GM21381 (cell line): ENCODE measurements around the gene PSMD4.
"Not testable (repeated sequence)": the region's sequence is repeated elsewhere in the genome, so short reads cannot be mapped to it uniquely, and the experiment has no call there.

Experiments
- ATAC-seq: cut with Tn5 transposase; IDR thresholded peaks from one replicate; pipeline ENCODE4 v1.9.1; 2021; ENCODE audit warnings: mild to moderate bottlenecking, moderate library complexity; ENCODE audit not compliant: unreplicated experiment

PSMD4 gene

DNA sequence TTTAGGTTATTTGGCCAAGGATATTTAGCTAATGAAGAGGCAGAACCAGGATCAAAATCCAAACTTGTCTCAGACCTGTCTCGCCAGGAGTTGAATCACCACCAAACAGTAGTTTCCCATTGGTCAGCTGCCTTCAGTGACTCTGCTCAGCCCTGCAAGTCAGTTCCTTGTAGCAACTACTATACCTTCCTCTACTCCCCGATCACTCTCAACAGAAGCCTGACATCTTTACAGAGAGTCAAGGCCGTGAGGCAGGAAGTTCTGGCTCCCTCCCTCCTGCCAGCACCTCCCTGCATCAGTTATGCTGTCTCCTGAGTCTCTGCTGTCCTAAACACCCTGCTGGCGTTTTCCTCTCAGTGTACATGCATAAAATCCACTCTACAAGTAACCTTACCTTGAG, 13.2 kb downstream of the PSMD4 start:
- ATAC-seq, result no peak

DNA sequence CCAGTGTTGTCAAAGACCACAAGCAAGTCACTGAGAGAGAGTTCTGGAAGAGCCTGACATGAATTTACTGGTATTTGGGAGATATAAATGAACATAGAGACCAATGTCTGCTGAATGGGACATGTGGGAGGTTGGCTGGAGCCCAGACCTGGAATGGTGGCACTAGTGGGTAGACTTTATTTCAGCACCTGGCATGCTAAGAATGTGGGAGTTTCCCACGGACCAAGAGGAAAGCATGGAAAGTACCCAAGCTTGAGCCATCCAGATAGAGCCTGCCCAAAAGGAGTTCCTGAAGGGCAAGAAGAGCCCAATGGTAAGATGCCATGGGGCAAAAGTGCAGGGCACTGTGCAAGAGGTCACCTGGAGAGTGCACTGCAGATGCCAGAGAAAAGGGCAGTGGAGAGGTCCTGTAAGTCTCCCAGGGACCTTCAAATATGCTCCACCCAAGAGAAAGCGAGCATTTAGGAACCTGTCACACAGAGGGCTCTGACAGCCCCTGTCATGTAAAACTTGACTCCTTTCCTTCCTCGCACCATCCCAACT, 19.5 kb downstream of the PSMD4 start:
- no peak for ATAC-seq

DNA sequence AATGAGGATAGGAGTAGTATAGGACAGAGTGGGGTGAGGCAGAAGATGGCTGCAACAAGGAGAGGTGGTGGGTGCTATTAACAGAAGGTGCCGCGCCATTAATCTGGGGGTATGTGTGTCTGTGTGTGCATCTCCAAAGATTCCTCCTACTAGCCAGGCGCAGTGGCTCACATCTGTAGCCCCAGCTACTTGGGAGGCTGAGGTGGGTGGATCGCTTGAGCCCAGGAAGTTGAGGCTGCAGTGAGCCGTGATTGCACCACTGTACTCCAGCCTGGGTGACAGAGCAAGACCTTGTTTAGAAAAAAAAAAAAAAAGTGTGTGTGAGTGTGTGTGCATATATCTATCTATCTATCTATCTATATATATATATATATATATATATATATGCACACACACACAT, 20.8 kb downstream of the PSMD4 start:
- ATAC-seq, result not testable (repeated sequence)

DNA sequence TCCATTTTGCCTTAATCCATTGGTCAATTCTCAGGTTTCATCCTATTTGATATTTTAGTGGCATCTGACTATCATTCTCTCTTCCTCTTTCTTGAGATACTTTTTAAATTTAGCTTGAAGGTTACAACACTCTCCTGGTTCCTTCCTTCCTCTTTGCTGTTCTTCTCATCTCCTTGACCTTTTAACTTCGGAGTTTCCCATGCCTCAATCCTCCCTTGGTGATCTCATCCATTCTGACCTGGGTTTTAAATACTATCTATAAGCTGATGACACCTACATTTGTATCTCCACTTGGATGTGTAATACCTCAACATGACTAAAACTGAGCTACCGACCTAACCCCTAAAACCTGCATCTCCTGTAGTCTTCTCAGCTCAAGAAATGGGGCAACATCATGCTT, 22.7 kb downstream of the PSMD4 start:
- no peak for ATAC-seq

DNA sequence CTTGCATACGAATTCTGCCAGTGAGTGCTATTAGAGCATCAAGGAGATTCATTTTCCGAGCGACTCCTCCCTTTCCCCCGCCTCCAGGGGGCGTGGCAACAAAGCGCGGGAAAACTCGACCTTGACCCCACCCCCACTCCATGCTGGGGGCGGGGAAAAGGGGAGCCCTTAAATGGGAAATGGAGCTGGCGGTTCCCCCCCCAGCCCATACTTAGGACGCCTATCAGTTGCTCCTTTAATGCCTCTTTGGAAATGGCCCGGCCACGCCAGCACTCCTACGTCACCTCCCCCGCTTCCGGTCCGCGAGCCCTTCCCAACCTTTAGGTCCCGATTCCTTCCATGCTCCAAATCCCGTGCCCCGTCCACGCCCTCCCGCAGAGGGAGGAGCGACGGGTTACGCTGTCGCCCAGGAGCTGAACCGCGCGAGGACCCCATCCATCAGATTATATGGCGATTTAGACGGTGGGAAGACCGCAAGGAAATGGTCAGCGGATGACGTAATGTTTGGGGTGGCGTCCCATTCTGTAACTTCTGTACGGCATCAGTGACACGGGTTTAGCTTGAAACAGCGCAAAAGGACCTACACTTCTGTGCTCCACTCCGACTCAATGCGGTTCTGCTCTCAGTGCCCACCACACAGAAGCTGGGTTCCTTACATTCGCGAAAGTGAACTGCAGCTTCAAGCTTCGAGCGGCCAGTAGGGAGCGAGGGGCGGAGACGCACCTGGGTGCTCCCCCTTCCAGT, 26.9 kb downstream of the PSMD4 start:
- ATAC-seq, result peak; percentile 38

DNA sequence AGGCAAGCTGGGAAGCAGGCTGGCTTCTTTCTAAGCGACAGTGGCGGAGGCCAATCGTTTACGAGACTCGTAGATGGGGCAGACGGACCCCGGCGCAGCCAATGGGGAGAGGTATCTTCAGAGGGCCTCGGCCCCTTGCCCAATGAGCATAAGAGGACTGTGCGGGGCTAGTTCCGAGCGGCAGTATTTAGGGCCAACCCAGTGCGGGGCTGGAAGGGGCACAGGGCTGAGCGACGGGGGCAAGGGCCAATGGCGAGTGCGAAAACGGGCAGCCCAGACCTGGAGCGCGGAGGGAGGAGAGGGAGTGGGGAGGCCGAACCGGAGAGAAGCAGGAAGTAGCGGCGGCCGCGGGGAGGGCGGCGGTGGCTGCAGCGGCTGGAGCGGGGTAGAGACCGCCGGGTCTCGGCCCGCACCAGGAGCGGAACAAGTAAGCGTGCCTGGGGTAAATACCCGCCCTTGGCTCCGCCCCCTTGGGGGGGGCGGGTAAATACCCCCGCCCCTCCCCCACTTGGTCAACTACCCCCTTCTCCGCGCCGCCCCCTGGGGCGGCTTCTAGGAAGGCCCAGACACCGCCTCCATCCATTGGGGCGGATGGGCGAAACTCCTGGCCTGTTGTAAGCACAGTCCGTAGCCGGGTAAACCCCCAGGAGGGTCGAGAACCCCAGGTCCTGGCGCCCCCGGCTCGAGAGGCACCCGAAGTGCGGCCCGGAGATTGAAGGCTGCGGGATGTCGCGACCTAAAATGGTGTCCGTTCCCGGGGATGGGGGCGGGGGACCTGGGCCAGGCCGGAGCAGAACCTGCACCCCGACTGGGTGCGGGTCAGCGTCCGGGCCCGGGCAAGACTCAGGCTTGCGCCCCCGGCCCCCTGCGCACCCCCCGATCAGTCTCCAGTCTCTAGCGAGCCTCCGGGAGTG, 27.7 kb downstream of the PSMD4 start, which contains the start of gene ZNF687:
TSS of gene ZNF687 (plus strand) at position 331 of the 914 bp plus-strand sequence. CDS start 3,993 bp downstream, outside the sequence.
- ATAC-seq, result peak; percentile 78

DNA sequence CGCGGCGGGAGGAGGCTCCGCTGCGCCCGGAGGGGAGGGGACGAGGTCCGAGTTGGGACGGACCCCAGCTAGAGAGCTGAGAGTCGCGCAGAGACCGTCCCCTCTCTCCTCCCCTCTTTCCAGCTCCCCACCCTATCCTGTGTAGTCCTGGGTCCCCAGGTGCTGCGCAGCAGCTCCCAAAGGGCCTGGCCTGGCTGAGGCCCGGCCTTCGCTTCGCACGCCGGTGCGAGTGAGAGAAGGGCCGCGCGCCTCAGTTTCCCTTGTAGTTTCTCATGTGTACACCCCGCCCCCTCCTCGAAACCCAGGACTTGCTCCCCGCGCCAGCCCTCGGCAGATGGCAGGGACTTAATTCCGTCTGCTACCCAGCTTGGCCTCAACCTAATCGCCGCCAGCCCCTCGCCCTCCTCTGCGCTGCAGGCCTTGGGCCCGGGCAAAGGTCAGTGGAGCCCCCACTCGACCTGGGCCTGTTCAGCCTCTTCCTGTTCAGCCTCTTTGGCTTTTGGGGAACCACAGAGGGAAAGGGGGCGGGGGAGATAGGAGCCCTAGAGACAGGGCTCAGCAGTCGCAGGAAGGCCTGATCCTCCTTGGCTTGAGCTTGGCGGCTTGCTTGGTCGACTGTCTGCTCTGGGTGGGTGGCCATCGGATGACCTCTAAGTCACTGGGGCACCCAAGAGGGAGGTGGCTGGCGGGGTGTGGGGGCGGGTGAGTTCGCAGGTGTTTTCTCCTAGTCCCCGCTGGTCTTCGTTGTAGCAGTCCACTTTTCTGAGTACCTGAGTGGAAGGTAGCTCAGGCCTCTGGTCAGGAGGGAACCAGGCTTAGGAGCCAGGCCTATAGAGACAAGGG, 28.6 kb downstream of the PSMD4 start:
- ATAC-seq, result peak; percentile 0

DNA sequence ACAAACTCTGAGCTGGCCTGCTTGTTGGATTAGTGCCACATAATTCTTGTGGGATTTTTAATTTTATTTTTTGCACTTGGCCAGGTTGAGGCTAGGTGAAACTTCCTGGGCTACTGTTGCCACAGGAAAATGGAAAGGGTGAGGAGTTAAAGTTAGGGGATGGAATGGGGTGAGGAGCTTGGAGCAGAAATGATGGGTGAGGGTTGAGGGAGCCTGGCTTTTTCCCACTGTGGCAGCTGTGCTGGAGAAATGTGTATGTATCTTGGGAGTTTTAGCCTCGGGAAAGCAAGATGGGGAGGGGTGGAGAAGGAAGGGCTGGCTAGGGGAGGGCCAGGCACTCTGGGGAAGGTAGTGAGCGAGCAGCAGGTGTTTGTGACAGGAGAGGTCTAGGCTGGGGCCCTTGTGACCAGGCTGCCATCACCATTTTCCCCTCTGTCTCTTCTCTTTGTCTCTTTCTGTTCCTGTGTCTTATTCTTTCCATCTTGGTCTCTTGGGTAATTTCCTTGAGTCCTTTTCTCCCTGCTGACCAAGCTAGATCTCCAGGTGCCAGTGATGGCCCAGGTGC, 29.6 kb downstream of the PSMD4 start:
- no peak for ATAC-seq

DNA sequence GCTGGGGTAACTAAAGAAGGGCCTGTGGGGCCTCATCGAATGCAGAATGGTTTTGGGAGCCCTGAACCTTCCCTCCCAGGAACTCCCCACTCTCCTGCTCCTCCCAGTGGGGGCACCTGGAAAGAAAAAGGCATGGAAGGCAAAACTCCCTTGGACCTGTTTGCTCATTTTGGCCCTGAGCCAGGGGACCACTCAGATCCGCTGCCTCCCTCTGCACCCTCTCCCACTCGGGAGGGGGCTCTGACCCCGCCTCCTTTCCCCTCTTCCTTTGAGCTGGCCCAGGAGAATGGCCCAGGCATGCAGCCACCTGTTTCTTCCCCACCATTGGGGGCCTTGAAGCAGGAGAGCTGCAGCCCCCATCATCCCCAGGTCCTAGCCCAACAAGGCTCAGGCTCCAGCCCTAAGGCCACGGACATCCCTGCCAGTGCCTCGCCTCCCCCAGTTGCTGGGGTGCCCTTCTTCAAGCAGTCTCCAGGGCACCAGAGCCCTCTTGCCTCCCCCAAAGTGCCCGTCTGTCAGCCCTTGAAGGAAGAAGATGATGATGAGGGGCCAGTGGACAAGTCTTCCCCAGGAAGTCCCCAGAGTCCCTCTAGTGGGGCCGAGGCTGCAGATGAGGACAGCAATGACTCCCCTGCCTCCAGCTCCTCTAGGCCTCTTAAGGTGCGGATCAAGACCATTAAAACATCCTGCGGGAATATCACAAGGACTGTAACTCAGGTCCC, 32.2 kb downstream of the PSMD4 start:
- ATAC-seq, result no peak

DNA sequence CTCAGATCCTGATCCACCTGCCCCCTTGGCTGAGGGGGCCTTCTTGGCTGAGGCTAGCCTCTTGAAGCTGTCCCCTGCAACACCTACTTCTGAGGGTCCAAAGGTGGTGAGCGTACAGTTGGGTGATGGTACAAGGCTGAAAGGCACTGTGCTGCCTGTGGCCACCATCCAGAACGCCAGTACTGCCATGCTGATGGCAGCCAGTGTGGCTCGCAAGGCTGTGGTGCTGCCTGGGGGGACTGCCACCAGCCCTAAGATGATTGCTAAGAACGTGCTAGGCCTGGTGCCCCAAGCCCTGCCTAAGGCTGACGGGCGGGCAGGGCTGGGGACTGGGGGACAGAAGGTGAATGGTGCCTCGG, 32.8 kb downstream of the PSMD4 start:
- no peak for ATAC-seq

DNA sequence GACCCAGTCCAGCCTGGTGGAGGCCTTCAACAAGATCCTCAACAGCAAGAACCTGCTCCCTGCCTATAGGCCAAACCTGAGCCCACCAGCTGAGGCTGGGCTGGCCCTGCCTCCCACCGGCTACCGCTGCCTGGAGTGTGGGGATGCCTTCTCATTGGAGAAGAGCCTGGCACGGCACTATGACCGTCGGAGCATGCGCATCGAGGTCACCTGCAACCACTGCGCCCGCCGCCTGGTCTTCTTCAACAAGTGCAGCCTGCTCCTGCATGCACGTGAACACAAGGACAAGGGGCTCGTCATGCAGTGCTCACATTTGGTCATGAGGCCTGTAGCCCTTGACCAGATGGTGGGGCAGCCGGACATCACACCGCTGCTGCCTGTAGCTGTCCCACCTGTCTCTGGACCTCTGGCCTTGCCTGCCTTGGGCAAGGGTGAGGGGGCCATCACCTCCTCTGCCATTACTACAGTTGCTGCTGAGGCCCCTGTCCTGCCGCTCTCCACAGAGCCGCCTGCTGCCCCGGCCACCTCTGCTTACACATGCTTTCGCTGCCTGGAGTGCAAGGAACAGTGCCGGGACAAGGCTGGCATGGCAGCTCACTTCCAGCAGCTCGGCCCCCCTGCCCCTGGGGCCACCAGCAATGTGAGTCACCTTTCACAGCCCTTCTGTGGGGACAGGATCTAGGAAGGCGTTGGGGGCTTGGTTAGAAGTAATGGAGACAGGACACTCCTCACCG, 33.4 kb downstream of the PSMD4 start:
- ATAC-seq, result no peak

DNA sequence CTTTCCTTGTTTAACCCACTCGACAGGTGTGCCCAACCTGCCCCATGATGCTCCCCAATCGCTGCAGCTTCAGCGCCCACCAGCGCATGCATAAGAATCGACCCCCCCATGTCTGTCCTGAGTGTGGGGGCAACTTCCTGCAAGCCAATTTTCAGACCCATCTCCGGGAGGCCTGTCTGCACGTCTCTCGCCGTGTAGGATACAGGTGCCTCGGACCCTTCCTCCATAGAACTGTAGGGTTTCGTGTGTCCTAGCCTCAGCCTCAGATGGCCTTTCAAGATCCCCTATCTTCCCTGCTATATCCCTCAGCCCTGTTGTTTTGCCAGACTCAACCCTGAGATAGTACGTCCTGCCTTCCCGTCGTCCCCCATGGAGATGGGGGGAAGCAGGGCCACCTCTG, 34.0 kb downstream of the PSMD4 start:
- ATAC-seq, result no peak

DNA sequence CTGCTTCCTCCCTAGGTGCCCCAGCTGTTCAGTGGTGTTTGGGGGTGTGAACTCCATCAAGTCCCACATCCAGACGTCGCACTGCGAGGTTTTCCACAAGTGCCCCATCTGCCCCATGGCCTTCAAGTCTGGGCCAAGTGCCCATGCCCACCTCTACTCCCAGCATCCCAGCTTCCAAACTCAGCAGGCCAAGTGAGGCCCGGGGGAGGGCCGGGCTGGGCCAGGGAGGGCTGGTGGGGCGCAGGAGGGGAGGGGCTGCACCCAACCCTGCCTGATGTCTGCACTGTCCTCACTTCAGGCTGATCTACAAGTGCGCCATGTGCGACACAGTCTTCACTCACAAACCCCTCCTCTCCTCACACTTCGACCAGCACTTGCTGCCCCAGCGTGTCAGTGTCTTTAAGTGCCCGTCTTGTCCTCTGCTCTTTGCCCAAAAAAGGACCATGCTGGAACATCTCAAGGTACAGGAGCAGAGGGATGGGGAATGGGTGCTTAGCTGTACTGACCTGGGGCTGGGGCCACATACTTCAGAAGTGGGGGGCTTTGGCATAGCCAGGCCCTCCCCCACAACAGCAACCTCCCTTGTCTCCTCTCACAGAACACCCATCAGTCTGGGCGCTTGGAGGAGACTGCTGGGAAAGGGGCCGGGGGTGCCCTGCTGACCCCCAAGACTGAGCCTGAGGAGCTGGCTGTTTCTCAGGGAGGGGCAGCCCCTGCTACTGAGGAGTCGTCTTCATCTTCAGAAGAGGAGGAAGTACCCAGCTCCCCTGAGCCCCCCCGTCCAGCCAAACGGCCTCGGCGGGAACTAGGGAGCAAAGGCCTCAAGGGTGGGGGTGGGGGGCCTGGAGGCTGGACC, 34.8 kb downstream of the PSMD4 start:
- ATAC-seq, result no peak

DNA sequence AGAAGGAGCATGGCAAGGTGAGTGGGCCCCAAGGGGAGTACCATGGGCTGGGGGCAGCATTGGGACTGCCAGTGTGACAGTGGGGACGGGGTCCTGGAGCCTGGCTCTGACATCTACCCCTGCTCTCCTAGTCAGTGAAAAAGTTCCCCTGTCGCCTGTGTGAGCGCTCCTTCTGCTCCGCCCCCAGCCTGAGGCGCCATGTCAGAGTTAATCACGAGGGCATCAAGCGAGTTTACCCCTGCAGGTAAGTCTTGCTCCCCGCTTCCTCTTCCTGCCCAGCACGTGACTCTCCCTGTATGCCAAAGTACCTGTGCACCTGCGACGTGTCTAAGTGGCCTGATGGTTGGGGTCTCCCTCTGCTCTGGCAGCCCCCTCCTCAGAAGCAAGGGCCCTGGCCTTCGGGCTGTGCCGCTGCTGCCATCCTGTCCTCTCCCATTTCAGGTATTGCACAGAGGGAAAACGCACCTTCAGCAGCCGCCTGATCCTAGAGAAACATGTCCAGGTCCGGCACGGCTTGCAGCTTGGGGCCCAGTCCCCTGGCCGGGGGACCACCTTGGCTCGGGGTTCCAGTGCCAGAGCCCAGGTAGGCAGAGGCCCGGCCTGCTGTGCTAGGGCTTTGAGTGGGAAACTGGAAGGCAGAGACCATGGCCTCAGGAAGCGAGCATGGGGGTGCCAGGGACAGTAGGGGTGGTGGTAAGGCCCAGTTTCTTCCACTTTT, 35.6 kb downstream of the PSMD4 start:
- no peak for ATAC-seq

DNA sequence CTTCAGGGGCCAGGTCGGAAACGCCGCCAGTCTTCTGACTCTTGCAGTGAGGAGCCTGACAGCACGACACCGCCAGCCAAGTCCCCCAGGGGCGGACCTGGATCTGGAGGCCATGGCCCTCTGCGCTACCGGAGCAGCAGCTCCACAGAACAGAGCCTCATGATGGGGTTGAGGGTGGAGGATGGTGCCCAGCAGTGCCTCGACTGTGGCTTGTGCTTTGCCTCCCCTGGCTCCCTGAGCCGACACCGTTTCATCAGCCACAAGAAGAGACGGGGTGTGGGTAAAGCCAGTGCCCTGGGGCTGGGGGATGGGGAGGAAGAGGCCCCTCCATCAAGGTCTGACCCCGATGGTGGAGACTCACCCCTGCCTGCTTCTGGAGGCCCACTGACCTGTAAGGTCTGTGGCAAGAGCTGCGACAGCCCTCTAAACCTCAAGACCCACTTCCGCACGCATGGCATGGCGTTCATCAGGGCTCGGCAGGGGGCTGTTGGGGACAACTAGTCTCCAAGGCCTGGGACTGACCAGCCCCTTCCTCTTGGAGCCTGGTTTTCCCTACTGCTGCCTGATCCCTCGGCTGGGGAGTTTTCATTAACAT, 36.3 kb downstream of the PSMD4 start:
- ATAC-seq, result no peak

DNA sequence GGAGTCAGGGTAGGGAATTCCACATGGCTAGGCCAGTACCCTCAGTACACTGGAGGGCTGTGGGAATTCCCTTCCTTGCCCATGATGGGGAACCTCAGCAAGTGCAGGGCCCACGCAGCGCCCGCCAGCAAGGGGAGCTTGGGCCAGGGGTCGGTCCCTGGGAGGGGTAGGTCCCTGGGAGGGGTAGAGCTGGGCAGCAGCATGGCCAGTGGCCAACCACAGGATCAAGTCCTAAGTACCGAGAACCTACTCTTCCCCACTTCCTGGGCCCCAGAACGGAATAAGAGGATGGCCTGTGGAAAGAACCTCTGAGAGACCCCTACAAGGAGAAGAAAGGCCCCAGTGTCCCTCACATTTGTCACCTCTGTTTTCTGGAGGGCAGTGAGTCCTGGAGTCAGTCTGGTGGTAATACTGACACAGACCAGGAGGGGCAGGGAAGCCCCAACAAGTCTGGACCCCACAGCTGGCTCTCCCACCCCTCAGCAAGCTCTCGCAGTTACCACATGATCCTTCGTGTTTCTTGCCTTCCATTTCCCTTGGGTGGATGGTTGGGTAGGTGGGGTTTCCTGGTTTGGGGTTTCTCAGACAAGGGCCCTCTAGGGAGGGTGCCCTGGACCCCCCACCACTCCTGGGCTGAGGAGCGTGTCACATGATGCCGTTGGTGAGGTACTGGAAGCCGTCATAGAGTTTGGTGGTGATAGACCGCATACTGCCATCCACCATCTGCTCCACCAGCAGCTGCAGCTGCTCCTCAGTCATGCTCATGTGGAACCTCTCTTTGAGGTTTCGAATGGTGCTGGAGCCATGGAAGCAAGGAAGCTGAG, 37.9 kb downstream of the PSMD4 start:
- ATAC-seq, result no peak
